Measurements from ENCODE around the gene TRPV4. TPM values are rescaled to one million over a fixed set of nuclear protein-coding genes. Genes with fewer than 3 reads are reported as not detected.
A peak's percentile ranks its signal among the peaks of the same experiment; 100 is the strongest.

Gene TRPV4
- total RNA-seq (2011; cell fraction: chromatin; rRNA removed; ENCODE audit: low replicate concordance) = 1.1 TPM in 1 of 2 replicates, not detected in the other
- 0.39 and 0.50 TPM in 2 replicates for total RNA-seq (2011; cell fraction: nucleolus; rRNA removed)
- total RNA-seq (2011; cell fraction: nucleoplasm; rRNA removed) = not detected in 2 replicates
- total RNA-seq (2014; rRNA removed) (not detected in 2 replicates), total RNA-seq (2014; rRNA removed; fragmentation: Illumina TruSeq; extraction: Trizol) (not detected in 2 replicates), total RNA-seq (2015; rRNA removed; fragmentation: Illumina TruSeq; extraction: Trizol) (not detected in 2 replicates), total RNA-seq (2021) (not detected in 2 replicates), polyA plus RNA-seq (2011; rRNA removed) (0.13 and 0.47 TPM in 2 replicates), polyA plus RNA-seq (2014; fragmentation: Illumina TruSeq; extraction: Trizol) (not detected in 2 replicates), polyA plus RNA-seq (2014; fragmentation: Nextera tagmentation; extraction: Ambion mirVana) (not detected), polyA plus RNA-seq (2014; rRNA removed) (0.03 TPM in 1 of 2 replicates, not detected in the other), polyA minus RNA-seq (2011; rRNA and poly(A)+ RNA removed) (0.39 TPM in 1 of 2 replicates, not detected in the other), Bru-seq, nascent RNA (percentile 17 among the genes with signal in this experiment), BruChase-seq, experiment 1, labeled RNA remaining after a 2-hour chase (percentile 2 among the genes with signal in this experiment), BruChase-seq, experiment 2, labeled RNA remaining after a 6-hour chase (percentile 4 among the genes with signal in this experiment)
- 0.33 and 0.47 TPM in 2 replicates for polyA plus RNA-seq (2011; cell fraction: cytosol; rRNA removed)
- 0.34 and 0.72 TPM in 2 replicates for polyA plus RNA-seq (2011; cell fraction: nucleus; rRNA removed)
- polyA plus RNA-seq (2012) = 0.03 TPM in 1 of 2 replicates, not detected in the other
- not detected in 2 replicates for polyA minus RNA-seq (2011; cell fraction: cytosol; rRNA and poly(A)+ RNA removed)
- polyA minus RNA-seq (2011; cell fraction: nucleus; rRNA and poly(A)+ RNA removed) = 0.40 and 1.7 TPM in 2 replicates
- long read RNA-seq, experiment 1 = 0 reads
- long read RNA-seq, experiment 2 = 0 reads
- long read RNA-seq, experiment 3 = 0 reads

- no peaks in the 10 kb centered on the region for H3K9me3 ChIP-seq (replicated peaks; ENCODE audit: control insufficient read depth, insufficient read depth, low read depth, low read length)
- no peak within 1 kb of the TSS for H2AFZ ChIP-seq (ENCODE audit: low read depth, low read length)
- intact Hi-C loops (cut with micrococcal nuclease) = no loop called here
- H3K9me1 ChIP-seq (ENCODE audit: control insufficient read depth, insufficient read depth, low read length) = no peaks in the 10 kb centered on the region
- peak in 3 of 4 experiments; percentile 35 to 85 (median 84) for DNase-seq (ENCODE audit: extremely low read depth in 1 of 4, low spot score in 3 of 4)
- no peak within 1 kb of the TSS for H3K4me3 ChIP-seq
- peaks cover 20 to 41% of the 10 kb centered on the region in 2 experiments; a peak in 4 of 5 replicates for H3K27me3 ChIP-seq (ENCODE audit: control insufficient read depth in 2 of 2, insufficient read depth in 2 of 2, low read length in 2 of 2)
- peak; percentile 70 for TF ChIP-seq ZNF121 (CRISPR knock-in tag; conservative IDR thresholded peaks at IDR 0.05)
- no peak for TF ChIP-seq PTRF (tag; IDR thresholded peaks at IDR 0.05)
- peak; percentile 38; the same call in 1 of the 2 replicates for TF ChIP-seq ZBTB5 (IDR thresholded peaks at IDR 0.05)
- TF ChIP-seq ZNF24 (IDR thresholded peaks at IDR 0.05) = peak; percentile 73; the same call in 1 of the 2 replicates
- TF ChIP-seq POLR2AphosphoS5 (IDR thresholded peaks at IDR 0.05; ENCODE audit: control insufficient read depth, insufficient read depth, low read depth, low read length) = no peak
- TF ChIP-seq RBM25 (IDR thresholded peaks at IDR 0.05; ENCODE audit: low read depth, low read length, severe bottlenecking) = peak; percentile 3
- TF ChIP-seq MLLT1 (IDR thresholded peaks at IDR 0.05) = no peak
- TF ChIP-seq PHF8 (IDR thresholded peaks at IDR 0.05; ENCODE audit: borderline replicate concordance, low read length) = peak; percentile 33; the same call in 1 of the 2 replicates
- BruUV-seq (replicated peaks) = no TSS peak
- ChIA-PET CTCF (ENCODE audit: low intra/inter-chr PET ratio) (no interaction called here), POLR2A (interaction anchor here (0.7 to 1.0 kb wide), 2 partner anchors 12 to 107 kb away, joined by 3 read pairs; no protein-coding TSS in a partner anchor)
- H3K79me2 ChIP-seq (ENCODE audit: control insufficient read depth, insufficient read depth, low read length) = no peaks in the 10 kb centered on the region
- in situ Hi-C loops (cut with MboI) = no loop called here
- peak; percentile 53 for ATAC-seq
- H3K4me2 ChIP-seq (ENCODE audit: insufficient read depth, low read length) = no peak within 1 kb of the TSS
- no peaks in the 10 kb centered on the region for H4K20me1 ChIP-seq (replicated peaks; ENCODE audit: control insufficient read depth, insufficient read depth, low read length)
- H3K4me1 ChIP-seq (replicated peaks in 1 of 2; ENCODE audit: control insufficient read depth in 2 of 2, insufficient read depth in 2 of 2, low read length in 2 of 2) = peaks cover 0 to 8% of the 10 kb centered on the region in 2 experiments; a peak in 1 of 5 replicates
- no peak within 1 kb of the TSS for H3K27ac ChIP-seq (ENCODE audit: extremely low read depth, low read depth, low read length)
- peak within 1 kb of the TSS in 1 of 2 experiments; percentile 20; a peak in 1 of 4 replicates for H3K9ac ChIP-seq (ENCODE audit: insufficient read depth in 1 of 2, low read depth in 2 of 2, low read length in 2 of 2)
- H3K36me3 ChIP-seq (ENCODE audit: control insufficient read depth, insufficient read depth, low read length) = no peaks in the 10 kb centered on the region
- FAIRE-seq = no peak
- 25% methylated on average over 23 of the region's 67 CpGs for WGBS (ENCODE audit: insufficient coverage, low coverage, missing lambda C conversion rate)
Measured at GRCh38 chr12:109833307-109834189, at the start of gene TRPV4. Gene TRPV4 (minus strand): TSS chr12:109833398. CDS start chr12:109814796, 18,602 bp downstream.
